ENCODE measurements around the gene FGF23. TPM values are rescaled to one million over a fixed set of nuclear protein-coding genes. Genes with fewer than 3 reads are reported as not detected.

The FGF23 gene
- total and polyA plus RNA-seq, 2 donors (not counting 1 experiment from before 2014, with no cell fraction given) = not detected

DNA sequence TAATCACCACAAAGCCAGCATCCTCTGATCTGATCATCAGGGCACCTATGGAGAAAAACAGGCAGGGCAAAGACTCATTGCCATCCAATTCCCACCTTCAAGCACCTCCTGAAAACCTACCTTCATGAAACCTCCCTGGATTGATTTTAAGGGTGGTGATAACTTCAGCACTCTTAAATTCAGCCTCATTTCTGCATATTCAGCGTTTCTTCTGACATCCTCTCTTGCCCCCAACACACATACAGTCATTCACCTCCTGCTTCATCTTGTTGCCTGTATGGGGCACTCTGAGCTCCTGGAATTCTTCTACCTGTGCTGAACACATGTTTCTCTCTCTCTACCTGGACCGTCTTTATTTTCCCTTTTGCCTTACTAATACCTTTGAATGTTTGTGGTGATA lies 6.9 kb downstream of the FGF23 start:
- no peak for DNase-seq (ENCODE audit: low read depth in 2 of 2)
- no peaks in the 10 kb centered on the region for H3K4me1 ChIP-seq (ENCODE audit: control insufficient read depth, extremely low read depth, insufficient read depth, low read length)
- H3K36me3 ChIP-seq (ENCODE audit: control insufficient read depth, insufficient read depth, low read length) = no peaks in the 10 kb centered on the region
- TF ChIP-seq CTCF (conservative IDR thresholded peaks at IDR 0.05 in 1 of 2, IDR thresholded peaks at IDR 0.05 in 1 of 2; ENCODE audit: low read depth in 1 of 2, low read length in 2 of 2) = no peak
- TF ChIP-seq EZH2 (IDR thresholded peaks at IDR 0.05; ENCODE audit: low read length, missing control alignments) = no peak
- H2AFZ ChIP-seq (ENCODE audit: low read length) = no peak overlapping the region
- H3K4me3 ChIP-seq (replicated peaks in 1 of 4; ENCODE audit: control extremely low read depth in 1 of 4, insufficient read depth in 1 of 4, low read depth in 3 of 4, low read length in 4 of 4) = no peak overlapping the region
- H3K27ac ChIP-seq (ENCODE audit: insufficient read depth, low read length) = no peak overlapping the region
- H3K9ac ChIP-seq (ENCODE audit: insufficient read depth, low read length) = no peak overlapping the region
- no peaks in the 10 kb centered on the region for H3K79me2 ChIP-seq (ENCODE audit: control insufficient read depth, insufficient read depth, low read length)
- no peaks in the 10 kb centered on the region for H3K9me3 ChIP-seq (ENCODE audit: control insufficient read depth, insufficient read depth, low read depth, low read length)
- no peak overlapping the region for H3K4me2 ChIP-seq (ENCODE audit: extremely low read depth, insufficient read depth, low read length)
- no peaks in the 10 kb centered on the region for H3K27me3 ChIP-seq (ENCODE audit: control insufficient read depth, insufficient read depth, low read length)
- no peaks in the 10 kb centered on the region for H4K20me1 ChIP-seq (ENCODE audit: control insufficient read depth, extremely low read depth, insufficient read depth, low read length)

DNA sequence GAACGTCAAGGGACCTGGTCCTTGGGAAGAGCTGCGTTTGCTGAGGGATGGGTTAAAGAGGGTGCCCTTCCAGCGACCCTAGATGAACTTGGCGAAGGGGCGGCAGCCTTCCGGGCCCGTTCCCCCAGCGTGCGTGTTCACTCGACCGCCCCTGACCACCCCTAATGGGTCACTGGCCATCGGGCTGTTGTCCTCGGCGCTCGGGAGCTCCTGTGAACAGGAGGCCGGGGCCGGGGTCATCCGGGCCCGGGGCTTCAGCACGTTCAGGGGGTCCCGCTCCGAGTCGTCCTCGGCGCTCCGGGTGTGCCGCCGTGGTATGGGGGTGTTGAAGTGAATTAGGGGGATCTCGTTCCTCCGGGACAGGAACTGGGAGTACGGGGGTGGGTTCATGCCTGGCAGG lies 9.2 kb downstream of the FGF23 start:
- Histone ChIP-seq H3K27ac (ENCODE audit: insufficient read depth, low read length) (no peak overlapping the region), H3K9ac (ENCODE audit: insufficient read depth, low read length) (no peak overlapping the region), H3K4me1 (ENCODE audit: control insufficient read depth, extremely low read depth, insufficient read depth, low read length) (no peaks in the 10 kb centered on the region), H3K9me3 (ENCODE audit: control insufficient read depth, insufficient read depth, low read depth, low read length) (no peaks in the 10 kb centered on the region), H3K4me3 (replicated peaks in 1 of 4; ENCODE audit: control extremely low read depth in 1 of 4, insufficient read depth in 1 of 4, low read depth in 3 of 4, low read length in 4 of 4) (no peak overlapping the region), H3K36me3 (ENCODE audit: control insufficient read depth, insufficient read depth, low read length) (no peaks in the 10 kb centered on the region), H3K79me2 (ENCODE audit: control insufficient read depth, insufficient read depth, low read length) (no peaks in the 10 kb centered on the region), H2AFZ (ENCODE audit: low read length) (no peak overlapping the region), H3K4me2 (ENCODE audit: extremely low read depth, insufficient read depth, low read length) (no peak overlapping the region), H3K27me3 (ENCODE audit: control insufficient read depth, insufficient read depth, low read length) (no peaks in the 10 kb centered on the region), H4K20me1 (ENCODE audit: control insufficient read depth, extremely low read depth, insufficient read depth, low read length) (no peaks in the 10 kb centered on the region)
- DNase-seq (ENCODE audit: low read depth in 2 of 2) = no peak
- TF ChIP-seq EZH2 (IDR thresholded peaks at IDR 0.05; ENCODE audit: low read length, missing control alignments) (no peak), CTCF (conservative IDR thresholded peaks at IDR 0.05 in 1 of 2, IDR thresholded peaks at IDR 0.05 in 1 of 2; ENCODE audit: low read depth in 1 of 2, low read length in 2 of 2) (no peak)

DNA sequence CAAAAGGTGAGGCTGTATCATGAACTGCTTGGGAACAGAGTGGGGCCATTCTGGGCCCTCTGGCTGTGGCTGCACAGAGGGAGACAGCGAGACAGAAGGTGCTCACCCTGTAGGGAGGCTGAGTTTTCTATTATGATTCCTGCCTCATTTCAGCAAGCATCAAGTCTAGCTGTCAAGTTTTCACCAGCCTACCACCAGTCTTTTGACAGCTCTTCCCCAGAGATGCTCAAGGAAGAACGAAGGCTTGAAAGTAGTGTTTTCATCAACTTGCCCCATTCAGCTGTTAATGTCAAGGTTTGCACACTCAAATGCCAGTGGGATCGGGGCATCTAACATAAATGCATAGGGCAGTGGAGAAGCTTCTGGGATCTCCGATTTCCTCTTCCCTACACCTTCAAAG lies 10.0 kb downstream of the FGF23 start:
- Histone ChIP-seq H3K4me1 (ENCODE audit: control insufficient read depth, extremely low read depth, insufficient read depth, low read length) (no peaks in the 10 kb centered on the region), H3K36me3 (ENCODE audit: control insufficient read depth, insufficient read depth, low read length) (no peaks in the 10 kb centered on the region), H4K20me1 (ENCODE audit: control insufficient read depth, extremely low read depth, insufficient read depth, low read length) (no peaks in the 10 kb centered on the region), H3K27me3 (ENCODE audit: control insufficient read depth, insufficient read depth, low read length) (no peaks in the 10 kb centered on the region), H3K79me2 (ENCODE audit: control insufficient read depth, insufficient read depth, low read length) (no peaks in the 10 kb centered on the region), H3K4me2 (ENCODE audit: extremely low read depth, insufficient read depth, low read length) (no peak overlapping the region), H3K27ac (ENCODE audit: insufficient read depth, low read length) (no peak overlapping the region), H3K4me3 (replicated peaks in 1 of 4; ENCODE audit: control extremely low read depth in 1 of 4, insufficient read depth in 1 of 4, low read depth in 3 of 4, low read length in 4 of 4) (no peak overlapping the region), H3K9me3 (ENCODE audit: control insufficient read depth, insufficient read depth, low read depth, low read length) (no peaks in the 10 kb centered on the region), H2AFZ (ENCODE audit: low read length) (no peak overlapping the region), H3K9ac (ENCODE audit: insufficient read depth, low read length) (no peak overlapping the region)
- TF ChIP-seq CTCF (conservative IDR thresholded peaks at IDR 0.05 in 1 of 2, IDR thresholded peaks at IDR 0.05 in 1 of 2; ENCODE audit: low read depth in 1 of 2, low read length in 2 of 2) (no peak), EZH2 (IDR thresholded peaks at IDR 0.05; ENCODE audit: low read length, missing control alignments) (no peak)
- no peak for DNase-seq (ENCODE audit: low read depth in 2 of 2)

Data from fibroblast of lung (primary cell).